Fibroblast of lung (primary cell): Measurements from ENCODE around the gene DOK1.

Source experiments
- CTCF ChIP-seq, 2 donors: IDR thresholded peaks in 1 of 2; conservative IDR thresholded peaks in 1 of 2; 1 replicate in 1 of 2; 2 replicates in 1 of 2; pipeline ENCODE4 v1.5.1; 2011 to 2012; ENCODE audit warnings: low read length in 2 of 2, control low read depth in 1 of 2, inconsistent platforms in 1 of 2, low read depth in 1 of 2, mild to moderate bottlenecking in 1 of 2
- EZH2 ChIP-seq: IDR thresholded peaks from 2 replicates; pipeline ENCODE4 v1.5.1; 2012; ENCODE audit warnings: low read length, control low read depth, mild to moderate bottlenecking; ENCODE audit errors: missing control alignments

GRCh38 chr2:74540291-74540690 is 14.2 kb upstream of the DOK1 start:
- TF ChIP-seq CTCF (conservative IDR thresholded peaks at IDR 0.05 in 1 of 2, IDR thresholded peaks at IDR 0.05 in 1 of 2; ENCODE audit: low read depth in 1 of 2, low read length in 2 of 2) (no peak), EZH2 (no peak)
